H1 (cell line): ENCODE data around the gene RENBP. TPM values are rescaled to one million over a fixed set of nuclear protein-coding genes. Genes with fewer than 3 reads are reported as not detected.

Experiments used
- CTCF ChIA-PET: fragments of 300-600 bp; sonication (Branson Sonifier 250); formaldehyde crosslinking; loops from one replicate; lab custom pipeline; 2021; ENCODE audit not compliant: partially characterized antibody; lab: Charles Lee
- POLR2A ChIA-PET: fragments of 300-600 bp; sonication (Branson Sonifier 250); formaldehyde crosslinking; loops from one replicate; lab custom pipeline; 2021; ENCODE audit warnings: inconsistent platforms; ENCODE audit not compliant: partially characterized antibody; lab: Charles Lee
- DNase-seq, 2 experiments: peaks; one replicate each; pipeline versions ENCODE4 v3.0.0 to v3.0.0-alpha.2; 2010 to 2022; ENCODE audit warnings: low spot score in 2 of 2, low read depth in 1 of 2, mixed read lengths in 1 of 2
- FAIRE-seq: peaks from 2 replicates; lab custom pipeline; 2011; peaks lifted over from hg19 to GRCh38; lab: Jason Lieb, UNC
- H2AFZ ChIP-seq: 2 replicates; pipeline ENCODE4 v1.8.1; 2012; ENCODE audit warnings: low read length, inconsistent platforms
- H2AK5ac ChIP-seq: 2 replicates; pipeline ENCODE4 v1.6.1; 2013; ENCODE audit warnings: low read depth, low read length
- H2BK120ac ChIP-seq: replicated peaks from 2 replicates; pipeline ENCODE3; 2013; ENCODE audit warnings: low read depth, low read length, inconsistent platforms
- H2BK12ac ChIP-seq: 2 replicates; pipeline ENCODE4 v1.6.1; 2013; ENCODE audit warnings: low read depth, low read length
- H2BK15ac ChIP-seq: 2 replicates; pipeline ENCODE4 v1.6.1; 2013; ENCODE audit warnings: low read length
- H2BK20ac ChIP-seq: 2 replicates; pipeline ENCODE4 v1.6.1; 2013; ENCODE audit warnings: low read length
- H2BK5ac ChIP-seq: 2 replicates; pipeline ENCODE4 v1.6.1; 2013; ENCODE audit warnings: low read depth, low read length
- H3K14ac ChIP-seq: 2 replicates; pipeline ENCODE4 v1.6.1; 2013; ENCODE audit warnings: inconsistent platforms; ENCODE audit not compliant: insufficient read length
- H3K18ac ChIP-seq: 2 replicates; pipeline ENCODE4 v1.6.1; 2013; ENCODE audit warnings: low read length; ENCODE audit errors: extremely low read depth
- H3K23ac ChIP-seq: 2 replicates; pipeline ENCODE4 v1.6.1; 2013; ENCODE audit warnings: inconsistent platforms; ENCODE audit not compliant: insufficient read length
- H3K23me2 ChIP-seq: 2 replicates; pipeline ENCODE4 v1.6.1; 2013; ENCODE audit warnings: low read depth, low read length
- H3K27ac ChIP-seq: 2 replicates; pipeline ENCODE4 v1.6.1; 2011; ENCODE audit warnings: low read depth, low read length, inconsistent platforms
- H3K27me3 ChIP-seq, 4 experiments: replicated peaks in 1 of 4; 1 replicate in 1 of 4; 2 replicates in 3 of 4; pipeline versions ENCODE4 v1.6.1 to v1.8.1; 2011 to 2013; ENCODE audit warnings: low read length in 3 of 4, mild to moderate bottlenecking in 3 of 4, inconsistent platforms in 2 of 4, mixed read lengths in 2 of 4, moderate library complexity in 1 of 4; ENCODE audit not compliant: control insufficient read depth in 3 of 4, insufficient read depth in 3 of 4; ENCODE audit errors: extremely low read depth in 1 of 4
- H3K36me3 ChIP-seq, 4 experiments: 2 replicates each; pipeline versions ENCODE4 v1.6.1 to v1.8.1; 2011 to 2013; ENCODE audit warnings: mild to moderate bottlenecking in 4 of 4, low read length in 3 of 4, moderate library complexity in 2 of 4, control low read depth in 1 of 4, inconsistent platforms in 1 of 4; ENCODE audit not compliant: insufficient read depth in 4 of 4, control insufficient read depth in 2 of 4
- H3K4ac ChIP-seq: replicated peaks from 2 replicates; pipeline ENCODE3; 2013; ENCODE audit warnings: low read length, low read depth, mixed read lengths, inconsistent platforms; ENCODE audit not compliant: insufficient read length
- H3K4me1 ChIP-seq, 4 experiments: replicated peaks in 1 of 4; 1 replicate in 1 of 4; 2 replicates in 3 of 4; pipeline versions ENCODE4 v1.6.1 to v1.8.1; 2011 to 2013; ENCODE audit warnings: low read length in 3 of 4, inconsistent platforms in 2 of 4, mixed read lengths in 1 of 4; ENCODE audit not compliant: insufficient read depth in 4 of 4, control insufficient read depth in 3 of 4
- H3K4me2 ChIP-seq, 2 experiments: 2 replicates each; pipeline versions ENCODE4 v1.6.1 to v1.8.1; 2011 to 2013; ENCODE audit warnings: low read depth in 2 of 2, low read length in 2 of 2, control low read depth in 1 of 2, inconsistent platforms in 1 of 2, mild to moderate bottlenecking in 1 of 2; ENCODE audit not compliant: insufficient read depth in 1 of 2
- H3K4me3 ChIP-seq, 4 experiments: fragments of 200-600, 300-600 bp in 1 of 4; sonication (generic), shearing (Covaris generic), sonication (Bioruptor Twin) in 1 of 4; 2 replicates each; pipeline versions ENCODE4 v1.5.1 to v1.8.1; 2011 to 2016; ENCODE audit warnings: low read length in 4 of 4, low read depth in 3 of 4, control low read depth in 2 of 4, inconsistent platforms in 2 of 4, mild to moderate bottlenecking in 2 of 4, mixed read lengths in 1 of 4, moderate library complexity in 1 of 4; ENCODE audit not compliant: insufficient read depth in 2 of 4; ENCODE audit errors: extremely low read depth in 1 of 4
- H3K56ac ChIP-seq: replicated peaks from 2 replicates; pipeline ENCODE3; 2013; ENCODE audit warnings: low read depth, mild to moderate bottlenecking, mixed read lengths, low read length, inconsistent platforms; ENCODE audit not compliant: insufficient read length
- H3K79me1 ChIP-seq: 2 replicates; pipeline ENCODE4 v1.6.1; 2013; ENCODE audit warnings: low read depth, low read length, control low read depth
- H3K79me2 ChIP-seq, 2 experiments: 2 replicates each; pipeline versions ENCODE4 v1.6.1 to v1.8.1; 2012 to 2013; ENCODE audit warnings: low read length in 2 of 2, mild to moderate bottlenecking in 2 of 2, inconsistent platforms in 1 of 2; ENCODE audit not compliant: insufficient read depth in 2 of 2, control insufficient read depth in 1 of 2
- H3K9ac ChIP-seq, 4 experiments: replicated peaks in 1 of 4; 1 replicate in 1 of 4; 2 replicates in 3 of 4; pipeline versions ENCODE4 v1.6.1 to v1.8.1; 2011 to 2013; ENCODE audit warnings: low read depth in 3 of 4, low read length in 3 of 4, control low read depth in 2 of 4, mild to moderate bottlenecking in 2 of 4, moderate library complexity in 2 of 4, inconsistent platforms in 1 of 4; ENCODE audit errors: extremely low read depth in 1 of 4
- H3K9me3 ChIP-seq, 2 experiments: 2 replicates each; pipeline versions ENCODE4 v1.6.1 to v1.8.1; 2012 to 2013; ENCODE audit warnings: mild to moderate bottlenecking in 2 of 2, moderate library complexity in 2 of 2, control low read depth in 1 of 2, inconsistent platforms in 1 of 2, low read depth in 1 of 2, low read length in 1 of 2, mixed read lengths in 1 of 2; ENCODE audit not compliant: insufficient read depth in 2 of 2
- H4K20me1 ChIP-seq, 2 experiments: replicated peaks in 1 of 2; 2 replicates each; pipeline versions ENCODE3 to v1.8.1; 2011 to 2013; ENCODE audit warnings: inconsistent platforms in 2 of 2, low read length in 2 of 2, mild to moderate bottlenecking in 1 of 2; ENCODE audit not compliant: insufficient read depth in 2 of 2, control insufficient read depth in 1 of 2
- H4K5ac ChIP-seq: 2 replicates; pipeline ENCODE4 v1.6.1; 2013; ENCODE audit warnings: low read length, low read depth, mixed read lengths, inconsistent platforms; ENCODE audit not compliant: insufficient read length
- H4K8ac ChIP-seq: 2 replicates; pipeline ENCODE4 v1.8.0; 2013; ENCODE audit warnings: mild to moderate bottlenecking, moderate library complexity, low read length, inconsistent platforms; ENCODE audit not compliant: insufficient read depth; ENCODE audit errors: extremely low read depth
- H4K91ac ChIP-seq: replicated peaks from 2 replicates; pipeline ENCODE3; 2013; ENCODE audit warnings: low read length, mixed read lengths, inconsistent platforms; ENCODE audit not compliant: insufficient read length
- CHD1 ChIP-seq: IDR thresholded peaks from 2 replicates; pipeline ENCODE4 v1.6.1; 2012; ENCODE audit warnings: low read depth, low read length, improper control_type of control experiment
- CTBP2 ChIP-seq: IDR thresholded peaks from 2 replicates; pipeline ENCODE4 v1.7.0; 2011; ENCODE audit warnings: borderline replicate concordance, mild to moderate bottlenecking, moderate library complexity, mixed read lengths, low read length; ENCODE audit not compliant: insufficient read depth, insufficient read length
- E2F6 ChIP-seq: IDR thresholded peaks from 2 replicates; pipeline ENCODE4 v1.6.1; 2012; ENCODE audit warnings: inconsistent platforms
- KDM5A ChIP-seq: fragments of 200-600 bp; IDR thresholded peaks from 2 replicates; pipeline ENCODE4 v1.7.1; 2012; ENCODE audit warnings: mild to moderate bottlenecking, low read length, inconsistent platforms, mixed read lengths
- MAFK ChIP-seq: IDR thresholded peaks from 2 replicates; pipeline ENCODE4 v1.6.1; 2012; ENCODE audit warnings: low read depth, mild to moderate bottlenecking, improper control_type of control experiment, low read length
- RBBP5 ChIP-seq: IDR thresholded peaks from 2 replicates; pipeline ENCODE4 v1.7.1; 2012; ENCODE audit warnings: low read depth, mild to moderate bottlenecking, inconsistent platforms, low read length, moderate library complexity, borderline replicate concordance
- RXRA ChIP-seq: IDR thresholded peaks from 2 replicates; pipeline ENCODE4 v1.6.1; 2011; ENCODE audit warnings: low read depth, mild to moderate bottlenecking, low read length, moderate library complexity; ENCODE audit not compliant: insufficient read depth
- SIRT6 ChIP-seq: IDR thresholded peaks from one replicate; pipeline ENCODE4 v1.7.1; 2012; ENCODE audit warnings: low read length, inconsistent platforms
- SIX5 ChIP-seq: IDR thresholded peaks from 2 replicates; pipeline ENCODE4 v1.6.1; 2011; ENCODE audit warnings: mild to moderate bottlenecking, low read depth, low read length
- SP2 ChIP-seq: IDR thresholded peaks from 2 replicates; pipeline ENCODE4 v1.6.1; 2012; ENCODE audit warnings: mild to moderate bottlenecking, low read length, inconsistent platforms
- SP4 ChIP-seq: IDR thresholded peaks from 2 replicates; pipeline ENCODE4 v1.6.1; 2012; ENCODE audit warnings: low read length, inconsistent platforms
- WGBS, 2 experiments: shearing (Covaris generic) in 1 of 2; methylation state at CpG; one replicate each; pipeline versions ENCODE4 v1.1.6 to v1.1.7; 2013 to 2015; ENCODE audit warnings: low lambda C conversion rate in 2 of 2, mixed read lengths in 2 of 2, inconsistent platforms in 1 of 2, low coverage in 1 of 2, missing lambda C conversion rate in 1 of 2; ENCODE audit not compliant: insufficient replicate concordance in 2 of 2, insufficient coverage in 1 of 2, insufficient read length in 1 of 2; ENCODE audit errors: extremely low coverage in 1 of 2, missing lambda C conversion rate in 1 of 2; 5-methylcytosine and 5-hydroxymethylcytosine counted together
- polyA plus RNA-seq, 7 experiments: library from polyadenylated mRNA; depleted of rRNA in 3 of 7; stranded (reverse) in 5 of 7; unstranded in 2 of 7; fragments of >200 nt in 5 of 7; fragments of 200-250 nt in 2 of 7; gene quantifications; 1 replicate in 5 of 7; 2 replicates in 1 of 7; 4 replicates in 1 of 7; pipeline versions ENCODE4 v1.2.1 to v1.2.3, GENCODE V29; 2011 to 2013; ENCODE audit warnings: missing spikeins in 2 of 7, mixed read lengths in 2 of 7
- total RNA-seq: library from RNA; stranded (reverse); fragmentation: NEBNext Ultra II Directional; extraction: Animal tissue kit (Norgen Biotek cat#: 25700); gene quantifications from 2 replicates; pipeline ENCODE4 v1.2.1, GENCODE V29; 2021
- TF ChIP-seq, protein P1 (sequence below): IDR thresholded peaks from 2 replicates; pipeline ENCODE4 v1.6.1; 2011; ENCODE audit warnings: low read depth, mild to moderate bottlenecking, low read length; ENCODE audit not compliant: insufficient read depth

RENBP gene
- total and polyA plus RNA-seq, 2 of the 8 experiments (the other 6 are each of a cell fraction or from before 2014, with no cell fraction given) = 12.4 to 21.8 TPM

GRCh38 chrX:153974726-153975286, 30.4 kb upstream of the RENBP start:
- ChIA-PET POLR2A (interaction anchor here (1.1 to 4.6 kb wide), 2 partner anchors 35 to 48 kb away, joined by 8 to 43 read pairs; partner anchors contain the start of gene ARHGAP4), CTCF (interaction anchor here (0.9 kb wide), 1 partner anchor 18 kb away, joined by 4 read pairs; no protein-coding TSS in a partner anchor)
- no peak overlapping the region for H2BK12ac ChIP-seq
- H3K18ac ChIP-seq = no peak overlapping the region
- peaks cover 0 to 7% (median 2%) of the 10 kb centered on the region in 4 experiments; a peak in 3 of 7 replicates for H3K4me1 ChIP-seq
- no peak overlapping the region; the same call in 1 of the 2 replicates for H4K8ac ChIP-seq
- no peak overlapping the region for H2AFZ ChIP-seq
- FAIRE-seq (no peak), DNase-seq (no peak)
- peaks cover 2% of the 10 kb centered on the region; the same call in 1 of the 2 replicates for H3K79me1 ChIP-seq
- H3K14ac ChIP-seq = no peak overlapping the region
- peak overlapping the region; percentile 86; the same call in 1 of the 2 replicates for H2AK5ac ChIP-seq
- no peak overlapping the region for H3K27ac ChIP-seq
- H3K4me3 ChIP-seq = no peak overlapping the region
- no peak overlapping the region for H3K56ac ChIP-seq
- no peaks in the 10 kb centered on the region for H3K27me3 ChIP-seq
- H2BK120ac ChIP-seq = no peak overlapping the region
- peaks cover 0 to 1% of the 10 kb centered on the region in 2 experiments for H4K20me1 ChIP-seq
- no peak overlapping the region for H4K5ac ChIP-seq
- H3K23me2 ChIP-seq = 0 out of 2 replicates have a peak, but pooled peaks cover 4% of the 10 kb centered on the region
- no peak overlapping the region for H4K91ac ChIP-seq
- H2BK20ac ChIP-seq = no peak overlapping the region
- WGBS, 2 experiments = 80% methylated on average over 2 of the region's 3 CpGs; no CpG with 5 or more reads in 1 of the 2 experiments
- H2BK15ac ChIP-seq = no peak overlapping the region
- H3K4me2 ChIP-seq = no peak overlapping the region
- H3K23ac ChIP-seq = no peak overlapping the region
- H3K9ac ChIP-seq = no peak overlapping the region
- H3K4ac ChIP-seq = no peak overlapping the region
- H3K9me3 ChIP-seq = no peaks in the 10 kb centered on the region
- H3K79me2 ChIP-seq = peaks cover under 1 to 9% of the 10 kb centered on the region in 2 experiments; a peak in 3 of 4 replicates
- H2BK5ac ChIP-seq = no peak overlapping the region; the same call in 1 of the 2 replicates
- no peaks in the 10 kb centered on the region for H3K36me3 ChIP-seq
- TF ChIP-seq CTBP2 = no peak
- TF ChIP-seq CHD1 = no peak
- TF ChIP-seq E2F6 = no peak
- TF ChIP-seq KDM5A = no peak
- TF ChIP-seq RBBP5 = no peak
- no peak for TF ChIP-seq RXRA
- TF ChIP-seq, protein P1, sequence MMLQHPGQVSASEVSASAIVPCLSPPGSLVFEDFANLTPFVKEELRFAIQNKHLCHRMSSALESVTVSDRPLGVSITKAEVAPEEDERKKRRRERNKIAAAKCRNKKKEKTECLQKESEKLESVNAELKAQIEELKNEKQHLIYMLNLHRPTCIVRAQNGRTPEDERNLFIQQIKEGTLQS = no peak
- TF ChIP-seq SIRT6 = no peak
- TF ChIP-seq SP4 = no peak
- no peak for TF ChIP-seq SP2
- no peak for TF ChIP-seq SIX5
- TF ChIP-seq MAFK = no peak
